Measurements from ENCODE around the gene DNM3.

DNA sequence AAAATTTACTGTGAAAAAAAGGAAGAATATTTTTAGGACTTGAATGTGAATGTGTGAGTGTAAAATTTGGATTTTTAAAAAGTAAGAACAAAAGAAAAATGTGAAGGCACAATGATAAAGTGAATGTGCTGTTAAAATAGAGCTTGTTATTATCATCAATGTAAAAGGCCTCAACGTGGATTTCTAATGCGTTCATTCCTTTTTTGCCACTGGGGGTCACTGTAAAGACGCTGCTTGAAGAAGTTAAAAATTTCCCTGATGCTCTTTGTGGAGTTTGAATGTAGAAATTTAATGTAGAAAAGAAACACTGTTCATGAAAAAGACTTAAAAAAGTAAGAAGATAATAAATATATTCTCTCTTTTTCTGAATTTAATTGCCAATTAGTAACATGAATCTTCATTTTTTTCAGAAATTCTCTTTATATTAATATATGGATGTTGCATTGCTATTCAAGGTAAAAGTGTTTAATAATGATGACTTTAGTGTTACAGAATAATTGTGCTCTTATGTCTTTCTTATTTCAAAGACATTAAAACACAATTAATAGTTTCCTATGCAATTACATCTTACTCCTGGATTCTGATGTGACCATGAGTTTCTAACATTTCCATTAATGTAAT is 161.5 kb downstream of the DNM3 start:
- TF ChIP-seq, protein P1, sequence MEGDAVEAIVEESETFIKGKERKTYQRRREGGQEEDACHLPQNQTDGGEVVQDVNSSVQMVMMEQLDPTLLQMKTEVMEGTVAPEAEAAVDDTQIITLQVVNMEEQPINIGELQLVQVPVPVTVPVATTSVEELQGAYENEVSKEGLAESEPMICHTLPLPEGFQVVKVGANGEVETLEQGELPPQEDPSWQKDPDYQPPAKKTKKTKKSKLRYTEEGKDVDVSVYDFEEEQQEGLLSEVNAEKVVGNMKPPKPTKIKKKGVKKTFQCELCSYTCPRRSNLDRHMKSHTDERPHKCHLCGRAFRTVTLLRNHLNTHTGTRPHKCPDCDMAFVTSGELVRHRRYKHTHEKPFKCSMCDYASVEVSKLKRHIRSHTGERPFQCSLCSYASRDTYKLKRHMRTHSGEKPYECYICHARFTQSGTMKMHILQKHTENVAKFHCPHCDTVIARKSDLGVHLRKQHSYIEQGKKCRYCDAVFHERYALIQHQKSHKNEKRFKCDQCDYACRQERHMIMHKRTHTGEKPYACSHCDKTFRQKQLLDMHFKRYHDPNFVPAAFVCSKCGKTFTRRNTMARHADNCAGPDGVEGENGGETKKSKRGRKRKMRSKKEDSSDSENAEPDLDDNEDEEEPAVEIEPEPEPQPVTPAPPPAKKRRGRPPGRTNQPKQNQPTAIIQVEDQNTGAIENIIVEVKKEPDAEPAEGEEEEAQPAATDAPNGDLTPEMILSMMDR (IDR thresholded peaks at IDR 0.05; ENCODE audit: low read depth, low read length, poor library complexity, severe bottlenecking): peak; percentile 70
- TF ChIP-seq EZH2phosphoT487 (IDR thresholded peaks at IDR 0.05; ENCODE audit: borderline replicate concordance, low read length): no peak

Measured in DOHH2 (cell line).